HL-60 (cell line): ENCODE results near the gene ITPRID1.

Experiments used
- DNase-seq, 2 experiments: peaks; one replicate each; pipeline ENCODE4 v3.0.0-alpha.2; 2010 to 2020; ENCODE audit warnings: low read depth in 1 of 2, low spot score in 1 of 2
- H3K27ac ChIP-seq: fragments of 250-450 bp; sonication (Bioruptor Pico); replicated peaks from 2 replicates; pipeline ENCODE4 v1.5.1; 2020; ENCODE audit warnings: mild to moderate bottlenecking, moderate library complexity
- H3K27me3 ChIP-seq: fragments of 250-450 bp; sonication (Bioruptor Pico); 2 replicates; pipeline ENCODE4 v1.5.1; 2021; ENCODE audit warnings: mild to moderate bottlenecking, moderate library complexity; ENCODE audit not compliant: insufficient read depth, poor library complexity, severe bottlenecking
- H3K4me3 ChIP-seq: replicated peaks from 2 replicates; pipeline ENCODE4 v1.5.1; 2011; ENCODE audit warnings: mild to moderate bottlenecking, control low read depth, low read length; ENCODE audit not compliant: insufficient read depth
- GABPA ChIP-seq: IDR thresholded peaks from 2 replicates; pipeline ENCODE4 v1.6.1; 2012; ENCODE audit warnings: low read depth
- POLR2AphosphoS5 ChIP-seq: IDR thresholded peaks from 2 replicates; pipeline ENCODE4 v1.6.1; 2012; ENCODE audit warnings: low read depth
- SPI1 ChIP-seq: IDR thresholded peaks from 2 replicates; pipeline ENCODE4 v1.6.1; 2012; ENCODE audit warnings: low read depth, mild to moderate bottlenecking, borderline replicate concordance
- TF ChIP-seq, protein P1 (sequence below): IDR thresholded peaks from one replicate; pipeline ENCODE4 v1.5.1; 2011; ENCODE audit warnings: low read length, control low read depth, inconsistent platforms; ENCODE audit not compliant: insufficient read depth
- TF ChIP-seq, protein P2 (sequence below): IDR thresholded peaks from 2 replicates; pipeline ENCODE4 v1.6.1; 2012; ENCODE audit warnings: low read depth; ENCODE audit not compliant: insufficient replicate concordance

Gene ITPRID1

DNA sequence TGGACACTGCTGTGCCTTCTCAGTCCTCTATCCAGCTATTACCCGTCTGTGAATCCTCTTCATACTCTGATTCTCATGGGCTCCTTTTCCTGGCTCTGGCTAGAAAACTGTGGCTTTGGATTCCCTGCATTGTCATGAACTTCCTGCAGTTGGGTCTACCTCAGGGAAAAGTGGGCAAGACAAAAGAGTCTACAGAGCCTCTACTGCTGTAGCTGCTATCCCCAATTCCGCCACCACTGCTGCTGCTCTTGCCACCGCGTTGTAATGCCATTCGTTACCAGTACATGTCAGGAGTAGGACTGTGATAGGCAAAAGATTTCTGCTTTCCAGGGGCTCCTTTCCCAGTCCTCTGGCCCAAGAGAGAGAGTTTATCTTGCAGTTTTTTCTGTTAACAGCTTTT, 149.2 kb downstream of the ITPRID1 start:
- Histone ChIP-seq H3K27ac (no peak overlapping the region), H3K27me3 (peaks cover under 1% of the 10 kb centered on the region), H3K4me3 (no peak overlapping the region)
- no peak for TF ChIP-seq GABPA
- TF ChIP-seq, protein P1, sequence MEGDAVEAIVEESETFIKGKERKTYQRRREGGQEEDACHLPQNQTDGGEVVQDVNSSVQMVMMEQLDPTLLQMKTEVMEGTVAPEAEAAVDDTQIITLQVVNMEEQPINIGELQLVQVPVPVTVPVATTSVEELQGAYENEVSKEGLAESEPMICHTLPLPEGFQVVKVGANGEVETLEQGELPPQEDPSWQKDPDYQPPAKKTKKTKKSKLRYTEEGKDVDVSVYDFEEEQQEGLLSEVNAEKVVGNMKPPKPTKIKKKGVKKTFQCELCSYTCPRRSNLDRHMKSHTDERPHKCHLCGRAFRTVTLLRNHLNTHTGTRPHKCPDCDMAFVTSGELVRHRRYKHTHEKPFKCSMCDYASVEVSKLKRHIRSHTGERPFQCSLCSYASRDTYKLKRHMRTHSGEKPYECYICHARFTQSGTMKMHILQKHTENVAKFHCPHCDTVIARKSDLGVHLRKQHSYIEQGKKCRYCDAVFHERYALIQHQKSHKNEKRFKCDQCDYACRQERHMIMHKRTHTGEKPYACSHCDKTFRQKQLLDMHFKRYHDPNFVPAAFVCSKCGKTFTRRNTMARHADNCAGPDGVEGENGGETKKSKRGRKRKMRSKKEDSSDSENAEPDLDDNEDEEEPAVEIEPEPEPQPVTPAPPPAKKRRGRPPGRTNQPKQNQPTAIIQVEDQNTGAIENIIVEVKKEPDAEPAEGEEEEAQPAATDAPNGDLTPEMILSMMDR: no peak
- TF ChIP-seq, protein P2, sequence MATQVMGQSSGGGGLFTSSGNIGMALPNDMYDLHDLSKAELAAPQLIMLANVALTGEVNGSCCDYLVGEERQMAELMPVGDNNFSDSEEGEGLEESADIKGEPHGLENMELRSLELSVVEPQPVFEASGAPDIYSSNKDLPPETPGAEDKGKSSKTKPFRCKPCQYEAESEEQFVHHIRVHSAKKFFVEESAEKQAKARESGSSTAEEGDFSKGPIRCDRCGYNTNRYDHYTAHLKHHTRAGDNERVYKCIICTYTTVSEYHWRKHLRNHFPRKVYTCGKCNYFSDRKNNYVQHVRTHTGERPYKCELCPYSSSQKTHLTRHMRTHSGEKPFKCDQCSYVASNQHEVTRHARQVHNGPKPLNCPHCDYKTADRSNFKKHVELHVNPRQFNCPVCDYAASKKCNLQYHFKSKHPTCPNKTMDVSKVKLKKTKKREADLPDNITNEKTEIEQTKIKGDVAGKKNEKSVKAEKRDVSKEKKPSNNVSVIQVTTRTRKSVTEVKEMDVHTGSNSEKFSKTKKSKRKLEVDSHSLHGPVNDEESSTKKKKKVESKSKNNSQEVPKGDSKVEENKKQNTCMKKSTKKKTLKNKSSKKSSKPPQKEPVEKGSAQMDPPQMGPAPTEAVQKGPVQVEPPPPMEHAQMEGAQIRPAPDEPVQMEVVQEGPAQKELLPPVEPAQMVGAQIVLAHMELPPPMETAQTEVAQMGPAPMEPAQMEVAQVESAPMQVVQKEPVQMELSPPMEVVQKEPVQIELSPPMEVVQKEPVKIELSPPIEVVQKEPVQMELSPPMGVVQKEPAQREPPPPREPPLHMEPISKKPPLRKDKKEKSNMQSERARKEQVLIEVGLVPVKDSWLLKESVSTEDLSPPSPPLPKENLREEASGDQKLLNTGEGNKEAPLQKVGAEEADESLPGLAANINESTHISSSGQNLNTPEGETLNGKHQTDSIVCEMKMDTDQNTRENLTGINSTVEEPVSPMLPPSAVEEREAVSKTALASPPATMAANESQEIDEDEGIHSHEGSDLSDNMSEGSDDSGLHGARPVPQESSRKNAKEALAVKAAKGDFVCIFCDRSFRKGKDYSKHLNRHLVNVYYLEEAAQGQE: no peak
- TF ChIP-seq SPI1: no peak
- no peak for TF ChIP-seq POLR2AphosphoS5
- no peak for DNase-seq

DNA sequence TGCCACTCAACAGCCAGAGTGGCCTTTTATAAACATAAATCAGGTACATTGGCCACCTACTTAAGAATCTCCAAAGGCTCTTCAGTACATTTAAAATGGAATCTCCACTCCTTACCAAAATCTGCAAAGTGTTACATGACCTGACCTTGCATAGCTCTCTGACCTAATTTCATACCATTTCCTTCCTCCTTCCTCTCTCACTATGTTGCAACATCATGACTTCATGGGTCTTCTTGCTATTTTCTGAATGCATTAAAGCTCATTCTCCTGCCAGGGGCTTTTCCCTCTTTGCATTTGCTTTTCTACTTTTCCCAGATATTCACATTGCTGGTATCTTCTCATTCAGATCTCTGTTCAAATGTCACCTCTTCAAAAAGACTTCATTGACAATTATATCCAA, 151.0 kb downstream of the ITPRID1 start:
- H3K4me3 ChIP-seq: no peak overlapping the region
- no peak for TF ChIP-seq GABPA
- TF ChIP-seq, protein P2: no peak
- TF ChIP-seq, protein P1: no peak
- TF ChIP-seq SPI1: no peak
- no peak for TF ChIP-seq POLR2AphosphoS5
- H3K27ac ChIP-seq: no peak overlapping the region
- peak in 1 of 2 experiments; percentile 57 for DNase-seq
- H3K27me3 ChIP-seq: peaks cover 6% of the 10 kb centered on the region

DNA sequence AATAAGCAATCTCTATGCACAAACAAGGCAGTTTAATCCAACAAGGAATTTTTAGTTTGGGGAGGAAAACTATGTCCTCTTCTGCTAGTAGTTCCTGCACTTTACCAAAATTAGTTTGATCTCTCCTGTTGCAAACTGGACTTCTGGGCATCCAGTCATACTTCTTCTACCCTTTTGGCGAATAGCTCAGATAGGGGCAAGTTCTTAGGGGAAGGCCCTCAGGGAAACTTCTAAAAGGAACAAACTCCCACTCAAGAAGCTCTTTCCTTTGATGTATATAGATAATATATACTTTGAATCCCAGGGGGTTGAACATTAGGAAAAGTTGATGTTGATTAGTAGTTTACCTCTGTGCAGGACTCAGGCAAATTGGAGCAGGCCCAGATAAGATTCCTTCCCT, 151.7 kb downstream of the ITPRID1 start:
- Histone ChIP-seq H3K27ac (no peak overlapping the region), H3K4me3 (no peak overlapping the region), H3K27me3 (peaks cover 7% of the 10 kb centered on the region)
- no peak for DNase-seq
- TF ChIP-seq, protein P1: no peak
- TF ChIP-seq, protein P2: no peak
- TF ChIP-seq GABPA (no peak), POLR2AphosphoS5 (no peak)
